GM18498 (cell line): ENCODE data around the gene SMAD9.
A peak's percentile ranks its signal among the peaks of the same experiment; 100 is the strongest.
"Not testable (repeated sequence)": the region's sequence is repeated elsewhere in the genome, so short reads cannot be mapped to it uniquely, and the experiment has no call there.

Experiments
- ATAC-seq: cut with Tn5 transposase; IDR thresholded peaks from one replicate; pipeline ENCODE4 v1.9.1; 2021; ENCODE audit warnings: mild to moderate bottlenecking, moderate library complexity; ENCODE audit not compliant: unreplicated experiment

SMAD9 gene

GRCh38 chr13:36912369-36912768 lies 7.7 kb downstream of the SMAD9 start:
- ATAC-seq, result no peak

DNA sequence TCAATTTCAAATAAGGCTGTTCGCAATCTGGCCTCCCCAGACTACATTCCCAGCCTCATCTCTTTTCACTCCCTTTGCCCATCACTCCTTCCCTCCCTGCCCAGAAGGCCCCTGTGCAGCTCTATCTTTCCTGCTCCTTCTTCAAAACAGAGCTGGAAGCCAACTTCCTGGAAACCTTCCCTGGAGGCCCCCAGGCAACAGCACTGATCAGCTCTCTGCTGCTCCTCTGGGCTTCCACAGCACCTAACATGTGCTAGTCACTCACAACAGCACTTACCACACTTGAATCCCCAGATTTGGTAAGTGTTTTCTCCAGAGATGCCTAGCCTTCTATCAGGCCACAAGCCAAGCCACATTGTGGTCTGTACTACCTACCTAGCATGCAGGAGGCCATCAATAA lies 9.5 kb downstream of the SMAD9 start:
- ATAC-seq, result no peak

GRCh38 chr13:36907821-36908220 lies 12.2 kb downstream of the SMAD9 start:
- no peak for ATAC-seq

DNA sequence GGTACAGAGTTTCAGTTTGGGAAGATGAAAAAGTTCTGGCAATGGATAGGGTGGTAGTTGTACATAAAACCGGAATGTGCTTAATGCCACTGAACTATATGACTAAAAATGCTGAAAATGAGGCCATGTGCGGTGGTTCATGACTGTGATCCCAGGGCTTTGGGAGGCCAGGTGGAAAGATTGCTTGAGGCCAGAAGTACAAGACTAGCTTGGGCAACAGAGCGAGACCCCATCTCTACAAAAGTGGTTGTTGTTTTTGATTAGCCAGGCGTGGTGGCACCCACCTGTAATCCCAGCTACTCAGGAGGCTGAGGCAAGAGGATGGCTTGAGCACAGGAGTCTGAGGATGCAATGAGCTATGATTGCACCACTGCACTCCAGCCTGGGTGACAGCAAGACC lies 12.8 kb downstream of the SMAD9 start:
- ATAC-seq, result no peak

DNA sequence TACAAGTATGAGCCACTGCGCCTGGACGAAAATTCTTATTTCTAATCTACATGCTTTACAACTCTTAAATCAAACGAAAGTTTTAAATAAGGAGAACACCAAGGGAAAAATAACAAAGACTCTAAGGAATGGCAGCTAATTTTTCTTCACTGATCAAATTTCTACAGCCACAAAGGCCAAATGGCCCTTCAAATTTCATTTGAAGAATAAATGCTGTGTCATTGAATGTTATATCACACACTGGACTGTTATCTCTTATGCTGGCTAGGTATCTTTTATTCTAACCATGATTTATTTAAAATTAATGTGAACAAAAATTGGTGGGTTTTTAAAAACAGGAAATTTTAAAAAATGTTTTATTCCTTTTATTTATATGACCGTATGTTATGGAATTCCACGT lies 14.1 kb downstream of the SMAD9 start:
- ATAC-seq, result no peak

GRCh38 chr13:36903925-36904595 lies 16.0 kb downstream of the SMAD9 start:
- no peak for ATAC-seq

GRCh38 chr13:36897054-36897616 lies 22.9 kb downstream of the SMAD9 start:
- no peak for ATAC-seq

- ATAC-seq, result no peak
These were observed 28.3 kb downstream of the SMAD9 start for GRCh38 chr13:36891752-36892151.

DNA sequence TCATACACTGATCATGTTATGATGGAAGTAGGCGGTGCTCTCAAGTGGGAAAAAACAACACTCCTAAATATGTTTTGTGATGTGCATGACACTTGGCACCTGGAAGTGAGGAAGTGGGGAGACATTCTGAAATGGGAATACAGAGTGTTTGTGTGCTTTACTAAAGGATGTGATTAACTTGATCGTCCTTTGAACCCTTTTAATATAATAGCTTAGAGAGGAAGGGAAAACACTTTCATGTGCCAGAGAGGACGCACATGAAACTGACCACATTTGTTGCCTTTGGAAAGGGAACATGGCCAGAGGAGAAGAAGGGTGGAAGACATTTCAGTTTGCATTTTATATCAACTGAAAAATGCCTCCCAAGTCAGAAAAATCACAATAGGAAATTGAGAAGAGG lies 31.4 kb downstream of the SMAD9 start:
- no peak for ATAC-seq

DNA sequence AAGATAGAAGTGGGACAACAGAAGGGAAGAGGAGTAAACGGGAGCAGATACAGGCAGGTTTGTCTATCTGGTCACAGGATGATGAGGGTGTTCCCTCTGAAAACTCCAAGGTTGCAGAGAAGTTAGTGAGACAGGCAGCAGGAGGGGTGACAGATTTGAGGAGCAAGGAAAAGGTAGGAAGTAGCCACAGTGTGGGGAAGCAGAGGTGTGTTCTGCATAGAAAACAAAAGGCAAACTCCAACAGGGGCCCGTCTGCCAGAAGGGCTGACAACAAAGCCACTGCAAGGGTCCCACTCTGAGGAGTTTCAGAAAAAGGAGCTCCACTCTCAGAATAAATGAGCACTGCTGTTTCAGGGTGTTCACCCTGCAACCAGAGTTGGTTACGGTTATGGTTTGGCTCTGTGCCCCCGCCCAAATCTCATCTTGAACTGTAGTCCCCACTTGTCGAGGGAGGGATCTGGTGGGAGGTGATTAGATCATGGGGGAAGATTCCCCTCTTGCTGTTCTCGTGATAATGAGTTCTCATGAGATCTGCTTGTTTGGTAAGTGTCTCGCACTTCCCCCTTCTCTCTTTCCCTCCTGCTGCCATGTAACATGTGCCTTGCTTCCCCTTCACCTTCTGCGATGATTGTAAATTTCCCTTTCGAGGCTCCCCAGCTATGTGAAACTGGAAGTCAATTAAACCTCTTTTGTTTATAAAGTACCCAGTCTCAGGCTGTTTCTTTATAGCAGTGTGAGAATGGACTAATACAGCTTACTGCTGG lies 32.1 kb downstream of the SMAD9 start:
- ATAC-seq, result peak; percentile 77

- no peak for ATAC-seq
These were observed 34.1 kb downstream of the SMAD9 start for GRCh38 chr13:36885901-36886300.

DNA sequence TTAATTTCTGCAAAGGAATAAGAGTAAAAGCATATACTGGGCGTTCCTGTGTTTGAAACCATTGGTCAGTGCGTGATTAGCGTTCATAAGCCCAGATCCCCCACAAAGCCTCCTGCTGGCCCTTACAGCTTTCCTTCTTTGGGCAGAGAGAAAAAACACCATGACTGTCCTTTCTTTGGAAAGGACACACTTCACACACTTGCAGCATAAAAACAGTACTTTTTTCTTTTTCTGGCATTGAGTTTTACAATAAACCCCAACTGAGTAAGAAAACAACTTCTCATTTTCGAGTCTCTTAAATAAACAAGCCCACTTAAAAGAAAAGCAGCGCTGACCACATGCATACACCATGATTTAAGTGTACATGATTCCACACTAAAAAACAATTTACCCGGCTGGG lies 35.8 kb downstream of the SMAD9 start:
- ATAC-seq, result no peak

DNA sequence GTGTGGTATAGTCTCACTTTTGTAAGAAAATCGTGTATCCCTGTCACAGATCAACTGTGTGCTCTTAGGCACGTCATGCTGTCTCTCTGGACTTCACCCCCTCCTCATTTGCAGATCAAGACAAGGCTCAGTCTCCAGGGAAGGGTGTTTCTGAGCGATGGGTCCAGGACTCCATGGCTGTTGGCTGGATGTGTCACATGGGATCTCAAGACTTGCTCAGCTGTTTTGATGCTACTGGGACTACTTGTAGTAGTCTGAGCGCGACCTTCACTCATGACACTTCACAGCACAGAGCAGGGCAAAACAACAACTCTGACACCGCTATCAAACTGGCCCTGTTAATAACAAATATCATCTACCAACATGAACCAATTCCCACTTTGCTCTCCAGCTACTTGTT lies 36.2 kb downstream of the SMAD9 start:
- ATAC-seq, result no peak

DNA sequence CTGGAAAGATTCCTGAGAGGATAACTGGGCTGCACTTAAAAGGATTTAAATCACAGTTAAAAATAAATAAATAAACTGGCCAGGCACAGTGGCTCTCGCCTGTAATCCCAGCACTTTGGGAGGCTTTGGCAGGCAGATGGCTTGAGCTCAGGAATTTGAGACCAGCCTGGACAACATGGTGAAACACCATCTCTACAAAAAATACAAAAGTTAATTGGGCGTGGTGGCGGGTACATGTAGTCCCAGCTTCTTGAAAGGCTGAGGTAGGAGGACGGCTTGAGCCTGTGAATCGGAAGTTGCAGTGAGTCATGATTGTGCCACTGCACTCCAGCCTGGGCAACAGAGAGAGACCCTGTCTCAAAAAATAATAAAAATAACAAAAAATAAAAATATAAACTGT lies 36.6 kb downstream of the SMAD9 start:
- ATAC-seq, result not testable (repeated sequence)

GRCh38 chr13:36882829-36883390 lies 37.1 kb downstream of the SMAD9 start:
- no peak for ATAC-seq

DNA sequence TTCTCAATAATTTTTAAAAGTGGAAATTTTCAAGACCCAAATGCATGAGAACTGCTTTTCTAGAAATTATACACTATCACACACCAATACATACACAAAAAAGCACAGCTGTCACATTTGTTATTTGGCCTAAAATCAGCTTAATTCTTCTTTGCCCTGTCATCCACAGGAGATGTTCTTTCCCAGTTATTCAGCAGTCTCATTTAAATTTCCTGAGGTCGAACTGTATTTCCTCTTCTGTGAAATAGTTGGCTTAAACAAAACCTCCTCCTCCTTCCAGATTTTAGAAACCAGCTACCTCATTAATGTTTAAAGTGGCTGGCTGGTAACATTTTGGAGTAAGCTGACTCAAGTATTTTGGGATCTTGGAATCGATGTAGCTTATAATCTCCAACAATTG lies 39.1 kb downstream of the SMAD9 start:
- no peak for ATAC-seq

- no peak for ATAC-seq
These were observed 40.7 kb downstream of the SMAD9 start for GRCh38 chr13:36879218-36879938.

DNA sequence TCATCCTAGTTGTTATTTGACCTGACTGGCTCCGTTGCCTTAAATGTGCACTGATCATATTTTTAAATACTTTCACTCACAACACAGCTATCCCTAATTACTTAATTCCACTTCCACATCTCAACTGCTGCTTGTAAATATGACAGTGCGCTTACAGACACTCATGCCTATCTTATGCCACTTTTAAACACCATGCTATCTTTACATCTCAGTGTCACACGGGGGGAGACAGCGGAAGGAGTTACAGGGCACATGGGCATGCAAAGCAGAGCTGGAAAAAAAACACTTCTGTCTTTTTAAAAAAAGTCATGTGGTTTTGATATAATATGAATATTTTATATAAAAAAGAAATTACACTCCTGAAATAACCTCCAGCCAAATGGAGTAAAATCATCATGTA lies 44.1 kb downstream of the SMAD9 start:
- ATAC-seq, result no peak

GRCh38 chr13:36875431-36875830 lies 44.6 kb downstream of the SMAD9 start:
- no peak for ATAC-seq

GRCh38 chr13:36872621-36873020 lies 47.4 kb downstream of the SMAD9 start:
- no peak for ATAC-seq

- ATAC-seq, result no peak
These were observed 49.9 kb downstream of the SMAD9 start for GRCh38 chr13:36870050-36870692.
